Rectal smooth muscle tissue (tissue), 1 donor: Measurements from ENCODE around the gene C5orf47.

Experiments used
- H3K27ac ChIP-seq: one replicate; pipeline ENCODE4 v1.7.0; 2013; ENCODE audit warnings: low read depth, low read length, inconsistent platforms
- H3K27me3 ChIP-seq: one replicate; pipeline ENCODE4 v1.7.0; 2013; ENCODE audit warnings: low read length; ENCODE audit not compliant: control insufficient read depth, insufficient read depth
- H3K36me3 ChIP-seq: one replicate; pipeline ENCODE4 v1.7.0; 2013; ENCODE audit warnings: low read length; ENCODE audit not compliant: control insufficient read depth, insufficient read depth
- H3K4me1 ChIP-seq: one replicate; pipeline ENCODE4 v1.7.0; 2013; ENCODE audit warnings: low read length; ENCODE audit not compliant: control insufficient read depth, insufficient read depth
- H3K4me3 ChIP-seq: one replicate; pipeline ENCODE4 v1.7.0; 2013; ENCODE audit warnings: low read length
- H3K9ac ChIP-seq: one replicate; pipeline ENCODE4 v1.7.0; 2013; ENCODE audit warnings: low read length

The C5orf47 gene, protein sequence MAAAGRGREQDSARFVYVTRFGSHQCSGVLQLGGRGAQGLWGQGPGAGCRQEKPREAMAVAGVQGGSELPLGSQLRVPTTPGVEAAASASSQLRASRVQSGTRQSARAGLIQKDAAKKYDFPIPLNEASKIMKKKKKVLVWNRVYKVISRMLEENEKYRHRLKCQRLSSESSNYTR

DNA sequence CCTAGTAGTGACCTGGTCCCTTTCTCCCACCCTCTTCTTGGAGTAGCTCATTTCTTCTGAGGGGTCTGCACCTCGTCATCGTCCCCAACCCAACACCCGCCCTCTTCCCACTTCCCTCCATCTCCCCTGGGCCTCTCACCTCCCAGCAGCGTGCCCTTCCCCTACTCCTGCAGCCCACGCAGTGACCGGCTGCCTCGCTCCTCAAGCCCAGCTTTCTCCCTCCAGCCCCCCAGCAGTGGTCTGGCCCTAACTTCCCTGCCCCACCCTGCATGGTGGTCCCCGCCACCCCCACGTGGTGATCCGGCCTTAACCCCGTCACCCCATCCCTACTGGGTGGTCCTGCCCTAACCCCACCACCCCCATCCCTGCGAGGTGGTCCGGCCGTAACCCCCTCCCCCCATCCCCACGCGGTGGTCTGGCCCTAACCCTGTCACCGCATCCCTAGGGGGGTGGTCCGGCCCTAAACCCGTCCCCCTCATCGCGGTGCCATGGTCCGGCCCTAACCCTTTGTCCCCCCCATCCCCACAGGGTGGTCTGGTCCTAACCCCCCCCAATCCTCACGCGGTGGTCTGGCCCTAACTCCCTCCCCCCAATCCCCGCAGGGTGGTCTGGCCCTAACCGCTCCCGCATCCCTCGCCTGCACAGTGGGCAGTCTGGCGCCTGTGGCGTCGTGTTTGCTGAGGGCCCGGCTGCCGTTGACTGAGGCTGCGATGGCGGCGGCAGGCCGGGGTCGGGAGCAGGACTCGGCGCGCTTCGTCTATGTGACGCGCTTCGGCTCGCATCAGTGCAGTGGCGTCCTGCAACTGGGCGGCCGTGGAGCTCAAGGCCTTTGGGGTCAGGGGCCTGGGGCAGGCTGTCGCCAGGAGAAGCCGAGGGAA lies at the start of gene C5orf47:
Gene C5orf47, plus strand, starts transcription at position 617 of the 878 bp plus-strand sequence. Its CDS starts 94 bp downstream, at position 711.
- Histone ChIP-seq H3K9ac (no peak within 1 kb of the TSS), H3K4me3 (no peak within 1 kb of the TSS), H3K4me1 (no peaks in the 10 kb centered on the region), H3K27ac (no peak within 1 kb of the TSS), H3K27me3 (no peaks in the 10 kb centered on the region), H3K36me3 (no peaks in the 10 kb centered on the region)

DNA sequence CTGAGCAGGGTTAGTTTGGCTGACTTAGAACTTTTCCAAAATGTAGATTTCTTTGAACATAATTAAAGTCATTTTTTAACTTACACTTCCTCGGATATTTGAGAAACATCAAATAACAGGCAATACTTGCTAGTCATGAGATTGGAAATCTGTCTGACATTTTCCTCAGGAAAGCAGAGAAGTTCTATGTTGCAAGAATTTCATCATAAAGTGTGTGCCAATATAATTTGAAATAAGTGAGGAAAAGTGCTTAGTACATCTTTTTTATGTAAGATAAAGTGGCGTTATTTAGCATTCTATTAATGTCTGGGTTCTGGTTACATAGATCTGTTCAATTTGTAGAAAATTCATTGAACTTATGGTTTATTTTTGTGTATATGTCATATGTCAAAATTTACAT lies 48.7 kb upstream of the C5orf47 start:
- Histone ChIP-seq H3K4me3 (no peak overlapping the region), H3K27me3 (no peaks in the 10 kb centered on the region), H3K9ac (no peak overlapping the region), H3K4me1 (peaks cover 2% of the 10 kb centered on the region), H3K36me3 (peaks cover 5% of the 10 kb centered on the region), H3K27ac (no peak overlapping the region)

DNA sequence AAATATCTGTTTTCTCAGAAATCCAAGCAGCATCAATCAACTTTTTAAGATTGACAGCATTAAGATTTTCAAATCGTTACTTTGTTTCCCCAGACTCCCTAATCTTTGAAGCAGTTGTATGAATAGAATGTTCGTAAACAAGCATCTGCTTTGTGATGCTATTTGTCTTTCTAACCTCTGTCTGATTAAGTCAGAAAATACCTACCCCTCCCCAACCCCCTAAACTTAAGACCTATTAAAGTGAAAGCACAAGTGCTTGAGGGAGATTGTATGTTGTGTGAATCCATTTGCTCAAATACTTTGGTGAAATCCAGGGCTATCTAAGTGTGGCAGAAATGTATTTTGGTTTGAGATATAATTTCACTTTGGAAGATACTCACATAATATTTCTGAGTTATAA lies 47.9 kb upstream of the C5orf47 start:
- no peak overlapping the region for H3K9ac ChIP-seq
- no peak overlapping the region for H3K4me3 ChIP-seq
- H3K4me1 ChIP-seq, result peaks cover 2% of the 10 kb centered on the region
- peaks cover 5% of the 10 kb centered on the region for H3K36me3 ChIP-seq
- H3K27ac ChIP-seq, result no peak overlapping the region
- H3K27me3 ChIP-seq, result no peaks in the 10 kb centered on the region

DNA sequence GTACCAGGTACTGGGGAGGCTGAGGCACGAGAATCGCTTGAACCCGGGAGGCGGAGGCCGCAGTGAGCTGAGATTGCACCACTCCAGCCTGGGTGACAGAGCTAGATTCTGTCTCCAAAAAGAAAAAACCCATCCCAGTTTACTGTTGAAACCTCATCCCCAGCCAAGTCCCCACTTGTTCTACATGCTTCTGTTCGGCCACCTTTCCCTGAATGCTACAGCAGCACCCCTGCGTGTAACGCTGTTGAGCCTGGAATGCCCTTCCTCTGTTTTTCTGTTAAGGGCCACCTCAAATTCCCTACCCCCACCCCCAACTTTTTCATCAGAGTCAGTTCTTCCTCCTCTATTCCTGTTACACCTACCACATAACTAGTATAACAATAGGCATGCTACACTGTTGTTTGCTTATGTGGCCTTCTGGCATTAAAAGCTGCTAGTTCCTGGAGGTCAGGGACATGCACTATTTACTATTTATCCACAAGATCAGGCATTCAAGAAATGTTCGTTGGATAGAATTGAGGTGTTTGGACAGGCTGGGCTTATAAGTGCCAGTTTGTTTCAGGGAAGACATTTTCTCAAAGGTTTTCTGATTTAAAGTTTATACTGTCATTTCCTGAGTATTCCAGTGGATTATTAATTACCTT lies 47.1 kb upstream of the C5orf47 start:
- Histone ChIP-seq H3K4me3 (no peak overlapping the region), H3K27me3 (no peaks in the 10 kb centered on the region), H3K36me3 (peaks cover 5% of the 10 kb centered on the region), H3K4me1 (peaks cover 2% of the 10 kb centered on the region), H3K9ac (no peak overlapping the region), H3K27ac (no peak overlapping the region)

DNA sequence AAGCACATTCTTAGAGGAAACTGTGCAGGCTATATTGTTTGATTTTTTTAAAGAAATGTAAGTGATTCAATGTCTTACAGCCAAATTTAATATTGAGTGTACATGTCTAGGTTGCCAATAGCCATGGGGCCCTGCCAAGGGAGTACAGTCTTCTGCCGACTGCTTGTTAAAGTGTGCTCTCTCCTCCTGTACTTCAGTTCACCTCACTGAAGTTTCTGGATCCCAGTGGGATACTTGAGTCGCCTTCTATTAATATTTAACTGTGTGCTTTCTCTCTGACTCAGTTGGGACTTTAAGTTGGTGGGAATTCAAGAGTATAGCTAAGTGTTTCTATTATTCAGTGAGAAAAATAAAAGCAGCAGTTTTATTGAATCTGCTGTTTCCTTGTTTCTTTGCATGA lies 44.5 kb upstream of the C5orf47 start:
- no peak overlapping the region for H3K9ac ChIP-seq
- no peak overlapping the region for H3K4me3 ChIP-seq
- H3K27me3 ChIP-seq, result no peaks in the 10 kb centered on the region
- peaks cover 14% of the 10 kb centered on the region for H3K36me3 ChIP-seq
- no peak overlapping the region for H3K27ac ChIP-seq
- H3K4me1 ChIP-seq, result peaks cover 2% of the 10 kb centered on the region

DNA sequence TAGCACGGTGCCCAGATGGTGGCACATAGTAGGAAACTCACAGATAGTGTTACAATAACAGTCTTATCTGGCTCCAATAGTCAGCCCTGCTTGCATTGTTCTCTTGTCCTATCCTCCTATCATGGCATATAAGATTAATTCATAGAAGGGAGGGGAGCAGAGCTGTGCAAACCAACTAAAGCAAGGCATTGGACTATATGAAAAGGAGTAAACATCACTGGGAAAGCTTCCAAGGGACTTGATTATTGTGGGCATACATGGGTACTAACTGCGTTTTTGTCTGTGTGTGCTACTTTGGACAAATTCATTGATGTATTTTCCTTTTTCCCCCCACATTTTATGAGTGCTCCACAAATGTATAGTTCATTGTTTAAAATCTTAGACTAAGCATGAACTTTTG lies 43.8 kb upstream of the C5orf47 start:
- H3K36me3 ChIP-seq, result peaks cover 14% of the 10 kb centered on the region
- no peak overlapping the region for H3K9ac ChIP-seq

DNA sequence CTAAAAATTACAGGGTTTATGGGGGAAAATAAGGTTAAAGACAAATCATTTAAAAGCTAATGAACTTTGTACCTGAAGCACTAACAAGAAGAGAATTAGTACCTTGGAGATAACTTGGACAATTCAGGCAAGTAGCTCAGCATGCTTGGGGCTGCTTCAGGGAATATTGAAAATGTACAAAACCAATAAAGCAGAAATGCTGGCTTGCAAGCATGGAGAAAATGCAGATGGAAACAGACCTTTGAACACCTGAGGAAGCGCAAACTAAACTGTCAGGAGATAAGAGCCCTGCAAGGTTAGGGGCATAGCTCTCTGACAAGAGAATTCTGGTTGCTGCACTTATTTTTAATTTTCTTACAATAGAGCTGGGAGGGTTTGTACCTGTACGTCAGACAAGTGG lies 42.6 kb upstream of the C5orf47 start:
- Histone ChIP-seq H3K4me1 (no peaks in the 10 kb centered on the region), H3K27ac (no peak overlapping the region), H3K27me3 (no peaks in the 10 kb centered on the region), H3K4me3 (no peak overlapping the region), H3K36me3 (peaks cover 14% of the 10 kb centered on the region), H3K9ac (no peak overlapping the region)

More for the DNA sequence above, 43.8 kb upstream of the C5orf47 start:
- Histone ChIP-seq H3K27ac (no peak overlapping the region), H3K4me1 (peaks cover 2% of the 10 kb centered on the region), H3K27me3 (no peaks in the 10 kb centered on the region), H3K4me3 (no peak overlapping the region)

- no peaks in the 10 kb centered on the region for H3K27me3 ChIP-seq
- H3K9ac ChIP-seq, result no peak overlapping the region
- H3K36me3 ChIP-seq, result peaks cover 16% of the 10 kb centered on the region
- H3K27ac ChIP-seq, result no peak overlapping the region
- no peaks in the 10 kb centered on the region for H3K4me1 ChIP-seq
- H3K4me3 ChIP-seq, result no peak overlapping the region
Observed at GRCh38 chr5:173950829-173951228, 38.1 kb upstream of the C5orf47 start.

DNA sequence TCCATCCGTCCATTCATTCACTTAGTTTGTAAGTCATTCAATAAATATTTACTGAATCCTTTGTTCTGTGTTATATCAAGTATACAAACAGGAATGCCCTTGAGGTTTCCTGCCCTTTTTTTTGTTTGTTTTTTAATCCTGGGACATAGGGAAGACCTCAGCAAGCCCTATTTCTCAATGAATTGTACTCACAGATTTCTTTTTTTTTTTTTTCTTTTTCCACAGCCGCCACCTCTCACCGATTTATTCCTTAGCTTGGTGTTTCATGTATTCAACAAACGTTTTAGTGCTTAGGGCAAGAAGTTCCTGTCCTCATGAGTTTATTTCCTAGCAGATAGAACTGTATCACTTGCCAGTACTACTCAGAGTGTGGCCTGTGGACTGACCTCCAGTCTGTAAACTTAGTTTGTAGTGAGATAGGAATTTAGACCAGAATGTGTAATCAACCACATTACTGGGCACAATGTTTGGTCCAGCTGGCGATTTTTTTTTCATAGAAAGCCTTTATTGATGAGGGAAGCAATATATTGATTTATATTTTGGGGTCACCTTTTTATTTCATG lies 35.4 kb upstream of the C5orf47 start:
- Histone ChIP-seq H3K27me3 (no peaks in the 10 kb centered on the region), H3K4me1 (no peaks in the 10 kb centered on the region), H3K9ac (no peak overlapping the region), H3K36me3 (peaks cover 8% of the 10 kb centered on the region), H3K27ac (no peak overlapping the region), H3K4me3 (no peak overlapping the region)

GRCh38 chr5:173954671-173955521 lies 34.1 kb upstream of the C5orf47 start:
- Histone ChIP-seq H3K36me3 (peaks cover 8% of the 10 kb centered on the region), H3K27ac (no peak overlapping the region), H3K9ac (no peak overlapping the region), H3K27me3 (no peaks in the 10 kb centered on the region), H3K4me3 (no peak overlapping the region), H3K4me1 (no peaks in the 10 kb centered on the region)

DNA sequence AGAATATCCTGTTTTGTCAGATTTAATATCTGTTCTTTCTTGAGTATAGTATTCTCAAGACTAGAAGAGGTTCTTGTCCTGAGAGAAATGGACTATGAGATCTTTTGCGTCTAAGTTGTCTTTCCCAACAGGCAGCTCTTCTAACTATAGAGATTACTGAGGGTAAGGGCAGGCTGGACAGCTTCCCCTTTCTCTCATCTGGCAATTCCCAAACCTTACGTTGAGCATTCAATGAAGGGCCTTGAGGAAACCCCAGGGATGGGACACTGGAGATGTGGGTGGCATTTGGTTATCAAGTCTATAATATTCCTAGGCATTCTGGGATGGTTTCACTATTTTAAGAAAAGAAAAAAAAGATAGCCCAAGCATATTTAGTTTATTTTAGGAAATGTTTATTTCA lies 28.0 kb upstream of the C5orf47 start:
- H3K4me1 ChIP-seq, result no peaks in the 10 kb centered on the region
- H3K27ac ChIP-seq, result no peak overlapping the region
- H3K4me3 ChIP-seq, result no peak overlapping the region
- H3K27me3 ChIP-seq, result no peaks in the 10 kb centered on the region
- no peak overlapping the region for H3K9ac ChIP-seq
- no peaks in the 10 kb centered on the region for H3K36me3 ChIP-seq

DNA sequence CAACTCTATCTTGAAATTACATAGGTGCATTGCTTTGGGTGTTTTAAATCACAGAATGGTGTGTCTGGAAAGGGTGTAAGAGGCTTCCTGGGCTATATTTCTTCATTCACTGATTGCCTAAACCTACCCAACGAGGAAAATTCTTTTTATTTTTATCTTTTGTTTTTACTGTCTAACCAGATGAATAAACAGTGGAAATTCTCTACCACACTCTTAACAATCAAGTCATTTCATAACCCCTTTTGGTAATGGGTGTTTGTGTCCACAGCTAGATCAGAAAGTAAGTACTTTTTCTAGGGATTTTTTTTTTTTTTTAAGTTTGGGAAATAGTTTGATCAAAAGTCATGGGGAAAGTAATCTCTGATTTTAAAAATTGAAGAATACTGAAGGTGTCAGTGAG lies 27.6 kb upstream of the C5orf47 start:
- Histone ChIP-seq H3K36me3 (no peaks in the 10 kb centered on the region), H3K9ac (no peak overlapping the region), H3K4me3 (no peak overlapping the region), H3K27ac (no peak overlapping the region), H3K4me1 (no peaks in the 10 kb centered on the region), H3K27me3 (no peaks in the 10 kb centered on the region)
